ENCODE measurements around the gene CAPZB.
"Not testable (repeated sequence)": the region's sequence is repeated elsewhere in the genome, so short reads cannot be mapped to it uniquely, and the experiment has no call there.

The CAPZB gene

DNA sequence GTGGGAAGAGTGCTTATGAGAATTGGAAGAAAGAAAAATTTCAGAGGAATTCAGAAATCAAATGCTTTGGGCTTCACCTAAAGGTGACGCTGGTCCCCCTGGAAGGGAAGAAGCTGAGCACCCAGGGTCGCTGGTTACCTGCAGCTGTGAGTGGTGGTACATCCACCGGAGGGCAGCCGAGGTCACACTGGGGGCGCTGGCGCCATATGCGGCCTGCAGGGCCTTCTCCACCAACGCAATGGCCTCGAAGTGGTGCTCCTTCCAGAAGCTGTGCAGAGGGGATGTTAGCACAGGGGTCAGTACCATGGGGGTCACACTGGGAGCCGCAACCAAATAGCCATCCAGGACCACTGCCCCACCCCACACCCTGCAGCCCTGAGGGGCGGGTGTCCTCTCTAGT lies 179.5 kb downstream of the CAPZB start:
- H3K4me3 ChIP-seq (ENCODE audit: low read depth, low read length): no peak overlapping the region
- TF ChIP-seq CTCF (conservative IDR thresholded peaks at IDR 0.05; ENCODE audit: low read depth, low read length): no peak
- DNase-seq (ENCODE audit: low read depth): no peak

DNA sequence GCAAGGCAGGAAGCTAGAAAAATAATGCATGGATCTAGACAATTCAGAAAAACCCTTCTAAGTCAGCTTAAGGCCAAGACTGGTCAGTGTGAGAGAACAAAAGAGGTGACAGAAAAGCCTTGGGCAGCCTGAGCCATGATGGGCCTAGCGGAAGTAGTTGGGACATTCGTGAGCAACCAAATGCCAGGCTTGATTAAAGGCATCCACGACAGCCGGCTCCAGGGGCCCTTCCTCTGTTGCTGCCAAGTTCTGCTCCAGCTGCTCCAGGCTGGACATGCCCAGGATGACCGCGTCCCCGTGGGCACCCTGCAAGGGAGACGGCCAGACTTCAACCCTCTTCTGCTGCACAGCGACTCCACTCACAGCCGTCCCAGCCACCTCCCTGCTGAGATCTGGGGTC lies 181.3 kb downstream of the CAPZB start:
- not testable (repeated sequence) for DNase-seq (ENCODE audit: low read depth); H3K4me3 ChIP-seq (ENCODE audit: low read depth, low read length)

- DNase-seq (ENCODE audit: low read depth): no peak
- H3K4me3 ChIP-seq (ENCODE audit: low read depth, low read length): no peak overlapping the region
- no peak for TF ChIP-seq CTCF (conservative IDR thresholded peaks at IDR 0.05; ENCODE audit: low read depth, low read length)
These were observed 185.1 kb downstream of the CAPZB start for GRCh38 chr1:19300211-19300610.

DNA sequence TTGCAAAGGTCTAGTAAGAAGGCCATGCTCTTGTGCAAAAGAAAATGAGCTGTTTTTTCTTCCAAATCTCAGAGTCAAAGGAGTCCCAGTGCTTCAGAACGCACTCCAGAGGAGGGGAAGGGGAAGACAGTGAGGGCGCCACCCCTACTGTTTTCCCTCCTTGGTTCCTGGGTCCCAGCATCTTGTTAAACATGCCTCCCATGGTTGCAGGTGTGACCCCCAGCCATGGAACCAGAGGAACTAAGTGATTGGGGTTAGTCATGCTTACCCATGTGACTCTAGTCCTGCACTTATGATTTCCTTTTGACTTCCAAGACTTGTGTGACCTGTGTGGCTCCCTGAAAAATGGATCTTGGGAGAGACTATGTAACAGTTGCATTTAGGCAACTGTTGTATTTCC lies 190.7 kb downstream of the CAPZB start:
- TF ChIP-seq CTCF (conservative IDR thresholded peaks at IDR 0.05; ENCODE audit: low read depth, low read length): no peak
- no peak for DNase-seq (ENCODE audit: low read depth)
- H3K4me3 ChIP-seq (ENCODE audit: low read depth, low read length): no peak overlapping the region

DNA sequence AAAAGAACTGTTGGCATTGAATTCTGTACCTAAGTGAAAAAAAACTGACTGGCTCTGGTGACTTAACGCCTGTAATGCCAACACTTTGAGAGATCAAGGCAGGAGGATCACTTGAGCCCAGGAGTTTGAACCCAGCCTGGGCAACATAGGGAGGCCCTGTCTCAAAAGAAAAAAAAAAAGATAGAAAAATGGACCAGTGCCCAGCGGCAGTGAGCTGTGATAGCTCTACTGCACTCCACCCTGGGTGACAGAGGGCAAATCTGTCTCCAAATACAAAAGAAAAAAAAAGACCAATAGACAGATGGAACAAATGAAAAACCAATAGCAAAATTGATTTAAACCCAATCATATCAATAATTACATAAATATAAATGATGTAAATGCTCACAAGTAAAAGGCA lies 196.1 kb downstream of the CAPZB start:
- no peak for TF ChIP-seq CTCF (conservative IDR thresholded peaks at IDR 0.05; ENCODE audit: low read depth, low read length)
- no peak for DNase-seq (ENCODE audit: low read depth)
- H3K4me3 ChIP-seq (ENCODE audit: low read depth, low read length): no peak overlapping the region

Measured in choroid plexus epithelial cell (primary cell).